Progenitor cell of endocrine pancreas (in vitro differentiated cells): ENCODE measurements around the gene FBXL16. TPM values are rescaled to one million over a fixed set of nuclear protein-coding genes. Genes with fewer than 3 reads are reported as not detected.

Experiments
- DNase-seq: peaks from one replicate; pipeline ENCODE4 v3.0.0; 2021; ENCODE audit warnings: low spot score; ENCODE audit not compliant: unreplicated experiment
- H3K27ac Mint-ChIP-seq: 2 replicates; pipeline ENCODE4 v1.8.0; 2021; ENCODE audit warnings: mild to moderate bottlenecking, moderate library complexity, mixed read lengths
- H3K27me3 Mint-ChIP-seq: 2 replicates; pipeline ENCODE4 v1.8.0; 2021; ENCODE audit warnings: mixed read lengths
- H3K36me3 Mint-ChIP-seq: 2 replicates; pipeline ENCODE4 v1.8.0; 2022; ENCODE audit warnings: mixed read lengths; ENCODE audit not compliant: insufficient read depth
- H3K4me1 Mint-ChIP-seq: 2 replicates; pipeline ENCODE4 v1.8.0; 2021; ENCODE audit warnings: low read depth, mixed read lengths
- H3K4me3 Mint-ChIP-seq: 2 replicates; pipeline ENCODE4 v1.8.0; 2021; ENCODE audit warnings: low read depth, mild to moderate bottlenecking, moderate library complexity, mixed read lengths
- H3K9me3 Mint-ChIP-seq: 2 replicates; pipeline ENCODE4 v1.8.0; 2021; ENCODE audit warnings: low read depth, mixed read lengths
- total RNA-seq: library from RNA; stranded (reverse); gene quantifications from 2 replicates; pipeline ENCODE4 v1.2.1, GENCODE V29; 2021
- TF ChIP-seq, protein P1 (sequence below): fragments of 200-600 bp; sonication (generic); IDR thresholded peaks from one replicate; pipeline ENCODE4 v1.5.0; 2021; ENCODE audit warnings: antibody characterized with exemption, mild to moderate bottlenecking; ENCODE audit not compliant: unreplicated experiment

The FBXL16 gene
- total RNA-seq, 1 donor from 2014 or later: 4.3 TPM

DNA sequence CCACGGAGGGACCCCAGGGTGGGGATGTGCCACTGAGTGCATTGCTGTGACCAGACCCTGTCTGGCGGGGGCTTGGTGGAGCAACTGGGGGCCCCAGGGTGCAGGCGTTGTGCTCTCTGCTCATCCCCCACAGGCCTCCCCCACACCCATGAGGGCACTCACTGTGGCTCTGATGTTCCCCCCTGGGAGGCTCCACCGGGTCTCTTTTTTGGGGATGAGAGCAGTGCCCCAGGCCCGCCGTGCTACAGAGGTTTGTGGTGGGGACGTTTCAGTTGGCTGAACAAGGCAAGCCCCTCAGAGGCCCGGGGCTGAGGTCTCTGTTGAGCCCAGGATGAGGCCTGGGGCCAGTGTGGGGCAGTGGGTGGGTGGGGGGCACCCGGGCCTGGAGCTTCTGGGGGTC lies 18.1 kb upstream of the FBXL16 start:
- peaks cover 8% of the 10 kb centered on the region for H3K4me1 Mint-ChIP-seq
- H3K4me3 Mint-ChIP-seq: no peak overlapping the region
- TF ChIP-seq, protein P1, sequence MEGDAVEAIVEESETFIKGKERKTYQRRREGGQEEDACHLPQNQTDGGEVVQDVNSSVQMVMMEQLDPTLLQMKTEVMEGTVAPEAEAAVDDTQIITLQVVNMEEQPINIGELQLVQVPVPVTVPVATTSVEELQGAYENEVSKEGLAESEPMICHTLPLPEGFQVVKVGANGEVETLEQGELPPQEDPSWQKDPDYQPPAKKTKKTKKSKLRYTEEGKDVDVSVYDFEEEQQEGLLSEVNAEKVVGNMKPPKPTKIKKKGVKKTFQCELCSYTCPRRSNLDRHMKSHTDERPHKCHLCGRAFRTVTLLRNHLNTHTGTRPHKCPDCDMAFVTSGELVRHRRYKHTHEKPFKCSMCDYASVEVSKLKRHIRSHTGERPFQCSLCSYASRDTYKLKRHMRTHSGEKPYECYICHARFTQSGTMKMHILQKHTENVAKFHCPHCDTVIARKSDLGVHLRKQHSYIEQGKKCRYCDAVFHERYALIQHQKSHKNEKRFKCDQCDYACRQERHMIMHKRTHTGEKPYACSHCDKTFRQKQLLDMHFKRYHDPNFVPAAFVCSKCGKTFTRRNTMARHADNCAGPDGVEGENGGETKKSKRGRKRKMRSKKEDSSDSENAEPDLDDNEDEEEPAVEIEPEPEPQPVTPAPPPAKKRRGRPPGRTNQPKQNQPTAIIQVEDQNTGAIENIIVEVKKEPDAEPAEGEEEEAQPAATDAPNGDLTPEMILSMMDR: no peak
- no peak overlapping the region for H3K27ac Mint-ChIP-seq
- H3K36me3 Mint-ChIP-seq: no peaks in the 10 kb centered on the region
- DNase-seq: no peak
- no peaks in the 10 kb centered on the region for H3K9me3 Mint-ChIP-seq
- H3K27me3 Mint-ChIP-seq: peaks cover 15% of the 10 kb centered on the region

DNA sequence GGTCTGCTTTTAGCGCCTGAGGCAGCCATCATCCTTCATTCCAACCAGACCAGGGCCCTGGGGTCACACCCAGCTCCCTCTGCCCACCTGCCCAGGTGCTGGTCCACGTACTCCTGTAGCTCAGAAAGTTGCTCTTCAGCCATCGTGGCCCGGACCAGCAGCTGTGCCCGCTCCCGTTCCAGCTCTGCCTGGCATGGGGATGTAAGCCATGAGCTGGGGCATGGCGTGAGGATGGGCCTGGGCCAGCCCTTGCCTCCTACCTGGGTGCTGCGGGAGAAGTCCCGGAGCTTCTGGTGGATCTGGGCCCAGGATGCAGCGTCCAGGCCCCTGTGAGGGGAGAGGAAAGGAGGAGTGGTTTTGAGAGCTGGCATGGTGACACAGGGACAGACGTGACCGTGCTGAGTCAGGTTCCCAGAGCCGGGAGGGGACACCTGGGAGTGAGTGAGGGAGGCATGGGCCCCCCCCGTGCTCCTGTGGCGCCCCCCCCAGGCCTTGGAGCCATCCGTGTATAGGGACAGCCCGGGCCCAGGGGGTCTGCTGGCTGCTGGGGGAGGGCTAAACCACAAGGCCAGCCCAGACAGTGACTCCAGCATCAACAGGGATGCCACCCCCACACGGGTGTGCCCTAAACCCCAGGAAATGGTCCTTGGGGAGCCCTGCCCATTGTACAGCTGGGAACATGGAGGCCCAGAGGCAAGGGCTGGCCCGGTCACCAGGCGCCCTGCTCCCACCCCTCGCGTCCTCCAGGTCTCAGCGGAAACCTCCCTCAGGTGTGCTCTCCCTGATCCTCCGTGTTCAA lies 17.4 kb upstream of the FBXL16 start:
- no peaks in the 10 kb centered on the region for H3K9me3 Mint-ChIP-seq
- H3K36me3 Mint-ChIP-seq: no peaks in the 10 kb centered on the region
- H3K27me3 Mint-ChIP-seq: peaks cover 15% of the 10 kb centered on the region
- H3K27ac Mint-ChIP-seq: peak overlapping the region; percentile 41
- TF ChIP-seq, protein P1: no peak
- peaks cover 8% of the 10 kb centered on the region for H3K4me1 Mint-ChIP-seq
- no peak for DNase-seq
- peak overlapping the region; percentile 41 for H3K4me3 Mint-ChIP-seq

- H3K4me3 Mint-ChIP-seq: no peak overlapping the region
These were observed 16.4 kb upstream of the FBXL16 start for GRCh38 chr16:721765-722540.

DNA sequence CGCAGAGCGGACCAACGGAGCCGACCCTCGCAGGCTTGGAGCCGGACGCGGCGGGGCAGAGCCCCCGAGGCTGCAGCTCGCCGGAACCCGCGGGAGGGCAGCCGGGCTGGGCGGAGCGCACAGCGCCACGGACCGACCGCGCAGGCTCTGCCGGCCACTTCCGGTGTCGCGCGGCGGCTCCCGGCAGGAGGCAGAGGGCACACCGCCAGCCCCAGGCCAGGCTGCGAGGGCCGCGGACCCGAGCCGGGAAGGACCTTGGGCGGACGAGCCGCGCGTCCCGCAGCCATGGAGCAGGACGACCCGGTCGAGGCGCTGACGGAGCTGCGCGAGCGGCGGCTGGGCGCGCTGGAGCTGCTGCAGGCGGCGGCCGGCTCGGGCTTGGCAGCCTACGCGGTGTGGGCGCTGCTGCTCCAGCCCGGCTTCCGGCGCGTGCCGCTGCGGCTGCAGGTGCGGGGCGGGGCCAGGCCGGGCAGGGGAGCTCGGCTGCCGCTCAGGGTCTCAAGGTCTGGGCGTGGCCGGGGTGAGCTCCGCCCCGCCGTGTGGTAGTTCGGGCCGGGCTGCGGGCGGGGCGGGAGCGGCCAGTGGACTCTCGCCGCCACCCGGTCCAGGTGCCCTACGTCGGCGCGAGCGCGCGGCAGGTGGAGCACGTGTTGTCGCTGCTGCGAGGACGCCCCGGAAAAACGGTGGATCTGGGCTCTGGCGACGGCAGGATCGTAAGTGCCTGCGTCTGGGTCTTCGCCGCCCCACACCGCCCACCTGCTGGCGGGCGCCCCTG lies 15.6 kb upstream of the FBXL16 start, which contains the start of gene ANTKMT:
Gene ANTKMT (plus strand): TSS at position 157 of the 775 bp plus-strand sequence. CDS start 129 bp downstream, at position 286.
- Mint-ChIP-seq H3K36me3 (no peaks in the 10 kb centered on the region), H3K27ac (peak within 1 kb of the TSS; percentile 90), H3K4me3 (peak within 1 kb of the TSS; percentile 77), H3K27me3 (peaks cover 11% of the 10 kb centered on the region), H3K4me1 (peaks cover 12% of the 10 kb centered on the region), H3K9me3 (no peaks in the 10 kb centered on the region)
- peak; percentile 81 for DNase-seq
- TF ChIP-seq, protein P1: peak; percentile 10

More at GRCh38 chr16:721765-722540, 16.4 kb upstream of the FBXL16 start:
- no peak overlapping the region for H3K27ac Mint-ChIP-seq
- peaks cover 15% of the 10 kb centered on the region for H3K27me3 Mint-ChIP-seq
- no peaks in the 10 kb centered on the region for H3K36me3 Mint-ChIP-seq
- TF ChIP-seq, protein P1: no peak
- H3K9me3 Mint-ChIP-seq: no peaks in the 10 kb centered on the region
- DNase-seq: no peak
- H3K4me1 Mint-ChIP-seq: peaks cover 8% of the 10 kb centered on the region

DNA sequence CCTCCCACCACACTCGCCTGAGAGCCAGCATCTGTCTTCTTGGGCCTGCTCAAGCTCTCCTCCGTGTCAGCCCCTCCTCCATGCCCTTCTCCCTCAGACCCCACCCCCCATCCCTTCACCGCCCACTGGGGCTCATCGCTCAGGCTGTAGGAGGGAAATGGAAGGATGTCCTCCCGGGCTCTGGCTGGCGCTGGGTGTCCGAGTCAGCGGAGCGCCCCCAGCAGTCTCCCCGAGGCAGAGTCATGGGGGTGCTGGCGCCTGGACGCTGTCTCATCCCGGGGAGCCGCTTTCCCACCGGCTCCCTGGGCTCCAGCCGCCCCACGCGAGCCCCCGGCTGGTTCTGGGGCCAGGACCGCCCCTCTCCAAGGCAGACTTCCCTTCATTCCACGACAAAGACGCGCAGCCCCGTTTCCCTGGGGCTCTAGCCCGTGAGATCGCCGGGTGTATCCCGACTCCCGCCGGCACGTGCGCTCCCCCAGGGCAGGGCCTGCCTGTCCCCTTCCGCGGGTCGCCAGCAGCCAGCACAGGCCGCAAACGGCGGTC lies 14.9 kb upstream of the FBXL16 start:
- Mint-ChIP-seq H3K4me3 (peak overlapping the region; percentile 77), H3K9me3 (no peaks in the 10 kb centered on the region), H3K27me3 (peaks cover 5% of the 10 kb centered on the region), H3K36me3 (no peaks in the 10 kb centered on the region), H3K4me1 (peaks cover 12% of the 10 kb centered on the region), H3K27ac (peak overlapping the region; percentile 90)
- DNase-seq: no peak
- TF ChIP-seq, protein P1: no peak
